BLaER1 treated with 17β-estradiol and CSF1 and Interleukin-3, amounts not matched to agents 10 nM and 100 nM (cell line): Measurements from ENCODE around the gene PYY.
A peak's percentile ranks its signal among the peaks of the same experiment; 100 is the strongest.
"Not testable (repeated sequence)": the region's sequence is repeated elsewhere in the genome, so short reads cannot be mapped to it uniquely, and the experiment has no call there.

ENCODE experiments used
- H3K27ac ChIP-seq, 11 experiments: shearing (Covaris generic); formaldehyde crosslinking; 2 replicates each; pipeline ENCODE4 v1.8.1; 2022
- H3K27me3 ChIP-seq, 11 experiments: shearing (Covaris generic); formaldehyde crosslinking; 2 replicates each; pipeline ENCODE4 v1.8.1; 2022
- H3K36me3 ChIP-seq, 11 experiments: shearing (Covaris generic); formaldehyde crosslinking; 2 replicates each; pipeline ENCODE4 v1.8.1; 2022
- H3K4me1 ChIP-seq, 10 experiments: shearing (Covaris generic); formaldehyde crosslinking; 2 replicates each; pipeline ENCODE4 v1.8.1; 2022
- H3K4me2 ChIP-seq, 11 experiments: shearing (Covaris generic); formaldehyde crosslinking; 2 replicates each; pipeline ENCODE4 v1.8.1; 2022
- H3K4me3 ChIP-seq, 10 experiments: shearing (Covaris generic); formaldehyde crosslinking; 2 replicates each; pipeline ENCODE4 v1.8.1; 2022
- H3K9ac ChIP-seq, 11 experiments: shearing (Covaris generic); formaldehyde crosslinking; 2 replicates each; pipeline ENCODE4 v1.8.1; 2022
- H3K9me3 ChIP-seq, 11 experiments: shearing (Covaris generic); formaldehyde crosslinking; replicated peaks in 1 of 11; 2 replicates each; pipeline ENCODE4 v1.8.1; 2022
- H4K20me1 ChIP-seq, 11 experiments: shearing (Covaris generic); formaldehyde crosslinking; 2 replicates each; pipeline ENCODE4 v1.8.1; 2022
- Cebpa-rat ChIP-seq, 11 experiments: shearing (Covaris generic); IDR thresholded peaks; 2 replicates each; pipeline ENCODE4 v1.8.1; 2022

Gene PYY

DNA sequence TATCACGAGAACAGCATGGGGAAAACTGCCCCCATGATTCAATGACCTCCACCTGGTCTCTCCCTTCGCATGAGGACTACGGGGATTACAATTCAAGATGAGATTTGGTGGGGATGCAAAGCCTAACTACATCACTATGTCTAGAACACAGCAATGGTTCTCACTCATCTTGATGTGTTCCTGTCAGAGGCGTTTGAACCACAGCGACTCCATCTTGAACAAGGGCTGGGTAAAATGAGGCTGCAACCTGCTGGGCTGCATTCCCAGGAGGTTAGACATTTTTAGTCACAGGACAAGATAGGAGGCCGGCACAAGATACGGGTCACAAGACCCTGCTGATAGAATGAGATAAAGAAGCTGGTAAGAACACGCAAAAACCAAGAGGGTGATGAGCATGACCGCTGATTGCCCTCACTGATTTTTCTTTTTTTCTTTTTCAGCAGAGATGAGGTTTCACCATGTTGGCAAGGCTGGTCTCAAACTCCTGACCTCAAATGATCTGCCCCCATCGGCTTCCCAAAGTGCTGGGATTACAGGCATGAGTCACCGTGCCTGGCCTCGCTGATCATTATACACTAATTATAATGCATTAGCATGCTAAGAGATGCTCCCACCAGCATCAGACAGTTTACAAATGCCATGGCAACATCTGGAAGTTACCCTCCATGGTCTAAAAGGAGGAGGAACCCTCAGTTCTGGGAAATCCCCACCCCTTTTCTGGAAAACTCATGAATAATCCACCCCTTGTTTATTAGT lies 8.5 kb downstream of the PYY start:
- no peaks in the 10 kb centered on the region for H3K9me3 ChIP-seq
- no peak overlapping the region for H3K27ac ChIP-seq
- peaks cover 15 to 49% (median 34%) of the 10 kb centered on the region in 10 experiments; a peak in 19 of 20 replicates for H3K4me1 ChIP-seq
- H3K9ac ChIP-seq = no peak overlapping the region
- no peak overlapping the region for H3K4me3 ChIP-seq
- H3K27me3 ChIP-seq = no peaks in the 10 kb centered on the region
- no peaks in the 10 kb centered on the region for H4K20me1 ChIP-seq
- H3K4me2 ChIP-seq = peak overlapping the region in 3 of 11 experiments; percentile 20 to 47 (median 32); a peak in 3 of 22 replicates
- no peaks in the 10 kb centered on the region for H3K36me3 ChIP-seq
- TF ChIP-seq Cebpa-rat (IDR thresholded peaks at IDR 0.05) = no peak

- Histone ChIP-seq H3K4me1 (peaks cover 17 to 61% (median 50%) of the 10 kb centered on the region in 10 experiments; a peak in 19 of 20 replicates), H3K9me3 (no peaks in the 10 kb centered on the region), H3K4me3 (no peak within 1 kb of the TSS), H3K27ac (no peak within 1 kb of the TSS), H3K9ac (peak within 1 kb of the TSS in 3 of 11 experiments; percentile 15 to 33 (median 30); a peak in 3 of 22 replicates), H4K20me1 (no peaks in the 10 kb centered on the region), H3K27me3 (peaks cover 0 to 9% (median 4%) of the 10 kb centered on the region in 11 experiments; a peak in 7 of 22 replicates), H3K36me3 (no peaks in the 10 kb centered on the region), H3K4me2 (no peak within 1 kb of the TSS)
- TF ChIP-seq Cebpa-rat (IDR thresholded peaks at IDR 0.05) = no peak
These were observed 11.6 kb downstream of the PYY start, which contains the start of gene PPY for GRCh38 chr17:43942051-43942685. Gene PPY (minus strand): TSS chr17:43942476. CDS start chr17:43941654, 822 bp downstream.

DNA sequence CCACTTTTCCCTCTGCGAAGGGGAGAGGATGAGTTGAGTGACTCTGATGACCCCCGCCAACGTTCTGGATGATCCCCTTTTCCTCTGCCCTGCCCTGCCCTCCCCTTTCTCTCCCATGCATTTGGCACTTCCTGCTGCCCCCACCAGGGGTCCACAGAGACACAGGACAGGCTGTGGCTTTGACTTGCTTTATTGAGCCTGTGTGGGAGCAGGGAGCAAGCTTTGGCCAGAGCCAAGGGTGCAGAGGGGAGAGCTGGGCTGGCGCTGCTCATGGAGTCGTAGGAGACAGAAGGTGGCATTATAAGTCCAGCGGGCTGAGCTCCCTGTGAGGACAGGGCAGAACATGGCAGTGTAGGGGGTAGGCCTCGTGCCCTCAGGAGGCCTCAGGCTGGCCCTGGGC lies 13.1 kb downstream of the PYY start:
- no peaks in the 10 kb centered on the region for H3K9me3 ChIP-seq
- H3K4me1 ChIP-seq = peaks cover 8 to 46% (median 35%) of the 10 kb centered on the region in 10 experiments; a peak in 19 of 20 replicates
- no peak overlapping the region for H3K27ac ChIP-seq
- no peaks in the 10 kb centered on the region for H3K36me3 ChIP-seq
- peaks cover 0 to 9% (median 4%) of the 10 kb centered on the region in 11 experiments; a peak in 7 of 22 replicates for H3K27me3 ChIP-seq
- no peaks in the 10 kb centered on the region for H4K20me1 ChIP-seq
- H3K4me2 ChIP-seq = peak overlapping the region in 8 of 11 experiments; percentile 7 to 91 (median 74); a peak in 5 of 22 replicates
- no peak for TF ChIP-seq Cebpa-rat (IDR thresholded peaks at IDR 0.05)
- H3K4me3 ChIP-seq = no peak overlapping the region
- H3K9ac ChIP-seq = peak overlapping the region in 4 of 11 experiments; percentile 18 to 44 (median 27); a peak in 4 of 22 replicates

DNA sequence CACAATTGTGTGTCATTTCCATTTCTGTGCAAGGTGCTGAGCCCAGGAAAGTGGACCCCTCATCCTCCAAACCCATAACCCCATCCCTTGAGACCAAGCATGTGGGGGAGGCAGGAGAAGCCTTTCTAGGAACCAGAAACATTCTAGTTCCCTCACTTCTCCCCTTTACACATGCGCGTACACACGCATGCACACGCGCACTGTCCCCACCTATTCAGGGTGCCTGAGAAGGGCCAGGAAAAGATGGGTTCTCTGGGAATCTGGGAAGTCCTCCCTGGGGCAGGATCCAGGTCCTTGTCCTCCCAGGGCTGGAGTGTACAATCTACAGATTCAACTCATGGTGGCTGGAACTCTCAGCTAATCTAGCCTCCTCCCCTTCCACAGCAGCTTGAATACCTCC lies 13.9 kb downstream of the PYY start:
- peak overlapping the region in 8 of 11 experiments; percentile 71 to 93 (median 88); a peak in 12 of 22 replicates for H3K4me2 ChIP-seq

DNA sequence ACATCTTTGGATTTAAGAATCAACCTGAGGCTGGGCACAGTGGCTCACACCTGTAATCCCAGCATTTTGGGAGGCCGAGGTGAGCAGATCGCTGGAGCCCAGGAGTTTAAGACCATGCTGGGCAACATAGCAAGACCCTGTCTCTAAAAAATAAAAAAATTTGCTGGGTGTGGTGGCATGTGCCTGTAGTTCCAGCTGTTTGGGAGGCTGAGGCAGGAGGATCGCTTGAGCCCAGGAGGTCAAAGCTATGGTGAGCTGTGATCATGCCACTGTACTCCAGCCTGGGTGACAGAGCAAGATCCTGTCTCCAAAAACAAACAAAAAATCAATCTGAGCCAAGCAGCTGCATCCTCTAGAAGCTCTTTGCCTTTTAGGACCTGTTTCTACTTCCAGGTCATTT lies 14.3 kb downstream of the PYY start:
- not testable (repeated sequence) for H3K27me3 ChIP-seq, H3K36me3 ChIP-seq, H4K20me1 ChIP-seq, H3K9me3 ChIP-seq
- H3K9ac ChIP-seq = peak overlapping the region in 3 of 11 experiments; percentile 35 to 61 (median 61); a peak in 3 of 22 replicates
- peak overlapping the region in 1 of 10 experiments; percentile 44; a peak in 1 of 20 replicates for H3K4me3 ChIP-seq
- H3K27ac ChIP-seq = 0 out of 22 replicates have a peak overlapping the region, but pooled peaks of 1 of the 11 experiments have one; percentile 9
- peaks cover 8 to 39% (median 33%) of the 10 kb centered on the region in 10 experiments; a peak in 19 of 20 replicates for H3K4me1 ChIP-seq
- H3K4me2 ChIP-seq = peak overlapping the region in 8 of 11 experiments; percentile 71 to 93 (median 88); a peak in 16 of 22 replicates

More for the DNA sequence above, 13.9 kb downstream of the PYY start:
- H3K4me1 ChIP-seq = peaks cover 8 to 39% (median 33%) of the 10 kb centered on the region in 10 experiments; a peak in 19 of 20 replicates
- no peaks in the 10 kb centered on the region for H3K36me3 ChIP-seq
- no peaks in the 10 kb centered on the region for H3K9me3 ChIP-seq
- no peak for TF ChIP-seq Cebpa-rat (IDR thresholded peaks at IDR 0.05)
- H3K9ac ChIP-seq = no peak overlapping the region
- H3K27ac ChIP-seq = no peak overlapping the region
- H4K20me1 ChIP-seq = no peaks in the 10 kb centered on the region
- no peak overlapping the region for H3K4me3 ChIP-seq
- peaks cover 0 to 9% (median 4%) of the 10 kb centered on the region in 11 experiments; a peak in 7 of 22 replicates for H3K27me3 ChIP-seq

DNA sequence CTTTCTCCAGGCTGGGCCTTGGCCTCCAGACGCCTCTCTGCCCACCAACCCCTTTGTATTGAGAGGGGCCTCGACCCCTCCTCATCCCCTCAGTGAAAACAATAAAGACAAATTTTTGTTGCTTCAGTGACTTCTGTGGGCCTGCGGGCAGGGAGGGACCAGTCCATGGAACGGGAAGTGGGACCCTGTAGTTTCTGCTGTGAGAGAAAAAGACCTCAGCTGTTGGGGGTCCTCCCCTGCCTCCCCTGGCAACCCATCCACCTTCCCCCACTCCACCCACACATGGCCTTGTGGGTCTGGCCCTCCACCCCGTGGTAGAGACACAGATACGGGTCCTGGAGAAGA lies 14.9 kb downstream of the PYY start:
- Histone ChIP-seq H3K4me2 (peak overlapping the region; percentile 48 to 99 (median 88)), H3K27ac (peak overlapping the region in 5 of 11 experiments; percentile 25 to 52 (median 30); a peak in 6 of 22 replicates), H3K9ac (peak overlapping the region in 8 of 11 experiments; percentile 19 to 62 (median 60); a peak in 12 of 22 replicates), H3K36me3 (no peaks in the 10 kb centered on the region), H3K4me3 (peak overlapping the region in 9 of 10 experiments; percentile 10 to 52 (median 44); a peak in 13 of 20 replicates), H3K27me3 (peaks cover 0 to 9% (median 4%) of the 10 kb centered on the region in 11 experiments; a peak in 7 of 22 replicates), H3K4me1 (peaks cover 4 to 36% (median 33%) of the 10 kb centered on the region in 10 experiments; a peak in 19 of 20 replicates), H3K9me3 (no peaks in the 10 kb centered on the region), H4K20me1 (no peaks in the 10 kb centered on the region)
- TF ChIP-seq Cebpa-rat (IDR thresholded peaks at IDR 0.05) = no peak

- Histone ChIP-seq H3K27ac (no peak overlapping the region), H3K4me1 (peaks cover 4 to 36% (median 32%) of the 10 kb centered on the region in 10 experiments; a peak in 19 of 20 replicates), H3K9me3 (no peaks in the 10 kb centered on the region), H3K9ac (no peak overlapping the region), H4K20me1 (no peaks in the 10 kb centered on the region), H3K27me3 (peaks cover 0 to 9% (median 4%) of the 10 kb centered on the region in 11 experiments; a peak in 7 of 22 replicates), H3K4me2 (no peak overlapping the region), H3K36me3 (no peaks in the 10 kb centered on the region), H3K4me3 (no peak overlapping the region)
- TF ChIP-seq Cebpa-rat (IDR thresholded peaks at IDR 0.05) = no peak
These were observed 17.3 kb downstream of the PYY start for GRCh38 chr17:43936434-43936833.

GRCh38 chr17:43935926-43936261 lies 17.8 kb downstream of the PYY start:
- no peak for TF ChIP-seq Cebpa-rat (IDR thresholded peaks at IDR 0.05)
- no peaks in the 10 kb centered on the region for H3K9me3 ChIP-seq
- no peak overlapping the region for H3K27ac ChIP-seq
- H3K27me3 ChIP-seq = peaks cover 0 to 12% (median 4%) of the 10 kb centered on the region in 11 experiments; a peak in 9 of 22 replicates
- H3K4me3 ChIP-seq = no peak overlapping the region
- no peaks in the 10 kb centered on the region for H3K36me3 ChIP-seq
- H4K20me1 ChIP-seq = no peaks in the 10 kb centered on the region
- peaks cover 4 to 34% (median 31%) of the 10 kb centered on the region in 10 experiments; a peak in 19 of 20 replicates for H3K4me1 ChIP-seq
- peak overlapping the region in 1 of 11 experiments; percentile 18; a peak in 1 of 22 replicates for H3K9ac ChIP-seq
- no peak overlapping the region for H3K4me2 ChIP-seq
